PC-9 (cell line): ENCODE data around the gene CELSR3. TPM values are rescaled to one million over a fixed set of nuclear protein-coding genes. Genes with fewer than 3 reads are reported as not detected.
A peak's percentile ranks its signal among the peaks of the same experiment; 100 is the strongest.

ENCODE experiments used
- BruUV-seq: library from RNA; stranded (reverse); fragments of 400-500 nt; replicated peaks from 2 replicates; lab custom pipeline; 2021; lab: Mats Ljungman, UMichigan
- CTCF ChIA-PET: fragments of 300-600 bp; sonication (Branson Sonifier 250); formaldehyde crosslinking; loops from one replicate; lab custom pipeline; 2022; ENCODE audit warnings: antibody characterized with exemption; lab: Charles Lee
- POLR2A ChIA-PET: fragments of 300-600 bp; sonication (Branson Sonifier 250); formaldehyde crosslinking; loops from one replicate; lab custom pipeline; 2022; ENCODE audit warnings: antibody characterized with exemption; ENCODE audit not compliant: unreplicated experiment; lab: Charles Lee
- DNase-seq, 2 experiments: peaks; one replicate each; pipeline versions ENCODE4 v3.0.0 to v3.0.0-alpha.2; 2015 to 2022; ENCODE audit warnings: mixed read lengths in 1 of 2
- H2AFZ ChIP-seq: fragments of 200-600 bp; sonication (generic); 2 replicates; pipeline ENCODE4 v1.8.1; 2017; ENCODE audit warnings: antibody characterized with exemption
- H3F3A ChIP-seq: fragments of 200-600 bp; sonication (generic); 2 replicates; pipeline ENCODE4 v1.8.1; 2017; ENCODE audit warnings: antibody characterized with exemption, mild to moderate bottlenecking, low read depth; ENCODE audit not compliant: insufficient read depth
- H3K27ac ChIP-seq: fragments of 200-600 bp; sonication (generic); 2 replicates; pipeline ENCODE4 v1.6.1; 2016; ENCODE audit warnings: mixed run types
- H3K27me3 ChIP-seq: fragments of 200-600 bp; sonication (generic); 2 replicates; pipeline ENCODE4 v1.6.1; 2016; ENCODE audit warnings: low read depth, mixed run types; ENCODE audit not compliant: insufficient read depth
- H3K36me3 ChIP-seq: fragments of 200-600 bp; sonication (generic); 2 replicates; pipeline ENCODE4 v1.6.1; 2016; ENCODE audit warnings: low read depth, mixed run types
- H3K4me1 ChIP-seq: fragments of 200-600 bp; sonication (generic); replicated peaks from 2 replicates; pipeline ENCODE4 v1.6.1; 2016; ENCODE audit warnings: mixed run types; ENCODE audit not compliant: insufficient read depth
- H3K4me2 ChIP-seq: fragments of 200-600 bp; sonication (generic); 2 replicates; pipeline ENCODE4 v1.6.1; 2017; ENCODE audit warnings: mixed run types
- H3K4me3 ChIP-seq: fragments of 200-600 bp; sonication (generic); 2 replicates; pipeline ENCODE4 v1.6.1; 2016; ENCODE audit warnings: mixed run types
- H3K79me2 ChIP-seq: fragments of 200-600 bp; sonication (generic); 2 replicates; pipeline ENCODE4 v1.6.1; 2017; ENCODE audit warnings: low read depth, mixed run types
- H3K9me2 ChIP-seq: fragments of 200-600 bp; sonication (generic); 2 replicates; pipeline ENCODE4 v1.8.1; 2017; ENCODE audit warnings: mild to moderate bottlenecking; ENCODE audit not compliant: insufficient read depth
- H3K9me3 ChIP-seq: fragments of 200-600 bp; sonication (generic); 2 replicates; pipeline ENCODE4 v1.8.1; 2016; ENCODE audit warnings: low read depth; ENCODE audit not compliant: insufficient read depth
- H4K20me1 ChIP-seq: fragments of 200-600 bp; sonication (generic); 2 replicates; pipeline ENCODE4 v1.8.1; 2017; ENCODE audit not compliant: insufficient read depth
- CTCF ChIP-seq: fragments of 200-600 bp; sonication (generic); conservative IDR thresholded peaks from 2 replicates; pipeline ENCODE4 v1.6.1; 2017; ENCODE audit warnings: mixed run types, antibody characterized with exemption, mild to moderate bottlenecking, moderate library complexity
- EZH2 ChIP-seq: fragments of 200-600 bp; sonication (generic); IDR thresholded peaks from 2 replicates; pipeline ENCODE4 v1.8.0; 2017; ENCODE audit warnings: antibody characterized with exemption, low read depth
- intact Hi-C: fragments of 100-400 bp; cut with micrococcal nuclease; formaldehyde crosslinking; loops from one replicate; pipeline ENCODE4 v1.10.0; 2022; ENCODE audit not compliant: unreplicated experiment
- total RNA-seq: library from RNA; stranded (reverse); gene quantifications from 2 replicates; pipeline ENCODE4 v1.2.3, GENCODE V29; 2021

CELSR3 gene
- total RNA-seq, 1 experiment from 2014 or later, result 9.9 TPM

GRCh38 chr3:48685603-48686511 is 23.2 kb upstream of the CELSR3 start, which contains the start of gene NCKIPSD:
Gene NCKIPSD (minus strand): TSS chr3:48685915. CDS start chr3:48685807, 108 bp downstream.
- ChIA-PET POLR2A (interaction anchor here (0.6 kb wide), 1 partner anchor 79 kb away, joined by 13 read pairs; no protein-coding TSS in a partner anchor), CTCF (interaction anchor here (0.7 to 1.8 kb wide), 3 partner anchors 22 to 250 kb away, joined by 3 to 6 read pairs (median 6); partner anchors contain the start of gene CELSR3)
- TF ChIP-seq CTCF, result peak; percentile 72
- TF ChIP-seq EZH2, result no peak
- H4K20me1 ChIP-seq, result peaks cover 8% of the 10 kb centered on the region; the same call in 1 of the 2 replicates
- H3K4me2 ChIP-seq, result peak within 1 kb of the TSS; percentile 86
- H3F3A ChIP-seq, result peaks cover 20% of the 10 kb centered on the region
- peak within 1 kb of the TSS; percentile 89 for H2AFZ ChIP-seq
- peak; percentile 52 to 86 for DNase-seq
- no peaks in the 10 kb centered on the region for H3K9me2 ChIP-seq
- H3K79me2 ChIP-seq, result peaks cover 21% of the 10 kb centered on the region
- H3K4me1 ChIP-seq, result peaks cover 9% of the 10 kb centered on the region
- H3K9me3 ChIP-seq, result no peaks in the 10 kb centered on the region
- no peaks in the 10 kb centered on the region for H3K36me3 ChIP-seq
- no peaks in the 10 kb centered on the region for H3K27me3 ChIP-seq
- H3K4me3 ChIP-seq, result peak within 1 kb of the TSS; percentile 72
- no TSS peak for BruUV-seq
- intact Hi-C loops, result loop anchor here (1.0 kb wide), 2 partner anchors 128 to 221 kb away; no protein-coding TSS in a partner anchor
- peak within 1 kb of the TSS; percentile 46; the same call in 1 of the 2 replicates for H3K27ac ChIP-seq

GRCh38 chr3:48685293-48685602 is 22.6 kb upstream of the CELSR3 start:
- H3K36me3 ChIP-seq, result no peaks in the 10 kb centered on the region
- TF ChIP-seq CTCF, result no peak; the same call in 1 of the 2 replicates
- no peak for TF ChIP-seq EZH2
- CTCF ChIA-PET, result interaction anchor here (1.2 to 1.8 kb wide), 2 partner anchors 22 to 491 kb away, joined by 3 to 6 read pairs; partner anchors contain the start of gene CELSR3
- H3K4me1 ChIP-seq, result peaks cover 14% of the 10 kb centered on the region
- H3K79me2 ChIP-seq, result peaks cover 21% of the 10 kb centered on the region
- no peaks in the 10 kb centered on the region for H3K27me3 ChIP-seq
- no TSS peak for BruUV-seq
- H3K27ac ChIP-seq, result peak overlapping the region; percentile 46; the same call in 1 of the 2 replicates
- peaks cover 8% of the 10 kb centered on the region; the same call in 1 of the 2 replicates for H4K20me1 ChIP-seq
- peak overlapping the region; percentile 86 for H3K4me2 ChIP-seq
- DNase-seq, result no peak
- intact Hi-C loops, result loop anchor here (1.0 kb wide), 2 partner anchors 127 to 220 kb away; no protein-coding TSS in a partner anchor
- H3K9me3 ChIP-seq, result no peaks in the 10 kb centered on the region
- peak overlapping the region; percentile 72 for H3K4me3 ChIP-seq
- peaks cover 20% of the 10 kb centered on the region for H3F3A ChIP-seq
- POLR2A ChIA-PET, result interaction anchor here (0.6 kb wide), 1 partner anchor 79 kb away, joined by 13 read pairs; no protein-coding TSS in a partner anchor
- peak overlapping the region; percentile 89 for H2AFZ ChIP-seq
- no peaks in the 10 kb centered on the region for H3K9me2 ChIP-seq

- no peaks in the 10 kb centered on the region for H3K27me3 ChIP-seq
- H3F3A ChIP-seq, result peaks cover 20% of the 10 kb centered on the region
- ChIA-PET CTCF (interaction anchor here (0.5 to 1.2 kb wide), 2 partner anchors 436 to 490 kb away, joined by 3 read pairs; partner anchors contain the start of gene USP19), POLR2A (no interaction called here)
- no peaks in the 10 kb centered on the region for H3K9me2 ChIP-seq
- no peak overlapping the region for H3K27ac ChIP-seq
- peaks cover 17% of the 10 kb centered on the region for H3K4me1 ChIP-seq
- peak overlapping the region; percentile 46; the same call in 1 of the 2 replicates for H3K4me3 ChIP-seq
- intact Hi-C loops, result loop anchor here (1.0 kb wide), 2 partner anchors 126 to 219 kb away; no protein-coding TSS in a partner anchor
- TF ChIP-seq CTCF (no peak), EZH2 (no peak)
- no peaks in the 10 kb centered on the region for H3K36me3 ChIP-seq
- DNase-seq, result no peak
- peaks cover 8% of the 10 kb centered on the region; the same call in 1 of the 2 replicates for H4K20me1 ChIP-seq
- BruUV-seq, result TSS peak; percentile 32
- H3K9me3 ChIP-seq, result no peaks in the 10 kb centered on the region
- H3K79me2 ChIP-seq, result peaks cover 21% of the 10 kb centered on the region
- peak overlapping the region; percentile 86 for H3K4me2 ChIP-seq
- H2AFZ ChIP-seq, result no peak overlapping the region
Observed at GRCh38 chr3:48684480-48685143, 21.9 kb upstream of the CELSR3 start.
